Pancreas (tissue), 10 donors: Measurements from ENCODE around the gene IRF2BP2. TPM values are rescaled to one million over a fixed set of nuclear protein-coding genes. Genes with fewer than 3 reads are reported as not detected.

ENCODE experiments used
- ATAC-seq, 4 donors: fragments of 200-7000 bp; cut with Tn5 transposase; one replicate each; pipeline versions ENCODE4 v1.8.0 to v1.9.1; 2020; ENCODE audit warnings: mild to moderate bottlenecking in 4 of 4, moderate library complexity in 4 of 4
- DNase-seq, 6 donors: peaks; one replicate each; pipeline ENCODE4 v3.0.0-alpha.2; 2020
- FAIRE-seq: peaks from 2 replicates; lab custom pipeline; 2012; peaks lifted over from hg19 to GRCh38; lab: Jason Lieb, UNC
- H3K27ac ChIP-seq, 4 donors: fragments of 200-600 bp; sonication (generic); 1 replicate in 3 of 4; 2 replicates in 1 of 4; pipeline versions ENCODE4 v1.5.0 to v1.8.0; 2020
- H3K27me3 ChIP-seq, 4 donors: fragments of 200-600 bp; one replicate each; pipeline ENCODE4 v1.8.0; 2021
- H3K36me3 ChIP-seq, 3 donors: fragments of 200-600 bp; sonication (generic) in 1 of 3; one replicate each; pipeline versions ENCODE4 v1.5.0 to v1.8.0; 2020 to 2021
- H3K4me1 ChIP-seq, 3 donors: fragments of 200-600 bp; one replicate each; pipeline ENCODE4 v1.8.0; 2021
- H3K4me3 ChIP-seq, 4 donors: fragments of 200-600 bp; sonication (generic) in 2 of 4; one replicate each; pipeline versions ENCODE4 v1.5.0 to v1.8.0; 2020 to 2021
- H3K9me3 ChIP-seq, 4 donors: fragments of 200-600 bp; one replicate each; pipeline ENCODE4 v1.8.0; 2021
- WGBS, 2 donors: extraction: QIAGEN DNeasy Blood & Tissue Kit; methylation state at CpG; one replicate each; pipeline ENCODE4 v1.1.7; 2013; 5-methylcytosine and 5-hydroxymethylcytosine counted together
- intact Hi-C, 3 donors: fragments of 100-400 bp; cut with DNase I; formaldehyde crosslinking; loops; one replicate each; pipeline versions ENCODE4 v1.11.1 to v1.14.2; 2022
- polyA plus RNA-seq, 2 donors: library from polyadenylated mRNA; stranded (reverse); fragments of 200-250 nt; gene quantifications; one replicate each; pipeline ENCODE4 v1.2.3, GENCODE V29; 2013
- total RNA-seq, 6 donors: library from RNA; stranded (reverse); fragmentation: NEBNext Ultra II Directional in 4 of 6; extraction: Animal tissue kit (Norgen Biotek cat#: 25700) in 4 of 6; gene quantifications; one replicate each; pipeline versions ENCODE4 v1.2.1 to v1.2.4, GENCODE V29; 2021 to 2023
- TF ChIP-seq, protein P1 (sequence below), 4 donors: fragments of 200-600 bp; sonication (generic) in 3 of 4; IDR thresholded peaks; one replicate each; pipeline versions ENCODE4 v1.5.0 to v1.8.0; 2021; ENCODE audit warnings: antibody characterized with exemption in 4 of 4
- donor health status: healthy with polysubstance abuse.
- donor health status: DM: no; HTN: no; CAD: no; lungs with moderate emphysema.
- donor health status: DM: no; HTN: no; CAD: no.
- donor health status: control.
- donor health status: control.
- donor health status: Bipolar disorder and iron deficiency.
- donor health status: DM: yes; HTN: yes; CAD: no.
- donor health status: DM: no; HTN: no; CAD: no.
- donor health status: DM: no; HTN: no; CAD: no.
- donor health status: DM: yes; HTN: yes; CAD: no.

IRF2BP2 gene
- total and polyA plus RNA-seq, 8 donors, result 47.0 to 95.6 (median 57.7) TPM

DNA sequence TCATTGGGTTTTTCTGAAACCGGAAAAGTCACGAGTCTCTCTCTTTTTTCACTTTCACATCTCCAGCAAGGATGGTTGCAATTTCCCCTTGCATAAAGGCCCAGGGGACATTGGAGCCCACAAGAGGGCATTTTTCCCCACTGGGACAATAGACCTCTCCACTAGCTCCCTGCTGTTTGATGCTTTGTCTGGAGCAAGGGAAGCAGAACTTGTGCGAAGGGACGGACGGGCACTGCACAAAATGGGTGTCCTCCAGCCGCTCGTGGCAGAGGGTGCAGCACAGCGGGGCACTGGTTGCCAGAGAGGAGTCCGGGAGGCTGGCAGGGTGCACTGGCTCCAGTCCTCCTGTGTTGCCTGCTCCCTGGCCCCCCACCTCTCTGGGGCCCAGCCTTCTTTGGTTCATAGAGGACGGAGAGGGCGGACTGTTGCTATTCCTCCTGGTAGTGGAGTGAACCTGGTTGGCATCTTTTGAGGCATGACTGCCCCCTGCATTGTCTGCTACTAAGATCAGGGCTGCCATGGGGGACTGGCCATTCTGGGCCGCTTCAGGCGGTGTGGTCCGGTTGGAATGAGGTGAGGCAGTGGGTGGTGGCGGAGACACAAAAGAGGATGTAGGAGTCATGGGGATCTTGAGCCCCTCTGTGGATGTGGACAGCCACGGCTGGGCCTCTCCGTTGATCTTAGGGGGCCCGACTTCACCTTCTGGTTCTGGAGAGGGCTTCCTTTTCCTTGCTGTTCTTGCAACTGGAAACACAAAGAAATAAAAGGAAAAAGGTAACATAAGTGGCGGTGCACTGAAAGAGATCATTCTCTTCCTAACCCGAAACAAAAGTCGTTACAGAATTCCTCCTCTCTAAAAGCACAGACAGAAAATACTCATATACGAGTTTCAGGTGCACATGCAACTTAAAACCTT, 2.6 kb downstream of the IRF2BP2 start:
- FAIRE-seq (no peak), ATAC-seq (peak in 2 of 4 donors; percentile 0 to 2), DNase-seq (peak; percentile 35 to 83 (median 56))
- Histone ChIP-seq H3K27me3 (no peaks in the 10 kb centered on the region), H3K36me3 (peaks cover 0 to 20% (median 13%) of the 10 kb centered on the region in 3 donors), H3K4me1 (peaks cover 17 to 25% (median 21%) of the 10 kb centered on the region in 3 donors), H3K4me3 (peak overlapping the region; percentile 46 to 96 (median 76)), H3K9me3 (no peaks in the 10 kb centered on the region), H3K27ac (peak overlapping the region; percentile 92 to 99 (median 98))
- TF ChIP-seq, protein P1, sequence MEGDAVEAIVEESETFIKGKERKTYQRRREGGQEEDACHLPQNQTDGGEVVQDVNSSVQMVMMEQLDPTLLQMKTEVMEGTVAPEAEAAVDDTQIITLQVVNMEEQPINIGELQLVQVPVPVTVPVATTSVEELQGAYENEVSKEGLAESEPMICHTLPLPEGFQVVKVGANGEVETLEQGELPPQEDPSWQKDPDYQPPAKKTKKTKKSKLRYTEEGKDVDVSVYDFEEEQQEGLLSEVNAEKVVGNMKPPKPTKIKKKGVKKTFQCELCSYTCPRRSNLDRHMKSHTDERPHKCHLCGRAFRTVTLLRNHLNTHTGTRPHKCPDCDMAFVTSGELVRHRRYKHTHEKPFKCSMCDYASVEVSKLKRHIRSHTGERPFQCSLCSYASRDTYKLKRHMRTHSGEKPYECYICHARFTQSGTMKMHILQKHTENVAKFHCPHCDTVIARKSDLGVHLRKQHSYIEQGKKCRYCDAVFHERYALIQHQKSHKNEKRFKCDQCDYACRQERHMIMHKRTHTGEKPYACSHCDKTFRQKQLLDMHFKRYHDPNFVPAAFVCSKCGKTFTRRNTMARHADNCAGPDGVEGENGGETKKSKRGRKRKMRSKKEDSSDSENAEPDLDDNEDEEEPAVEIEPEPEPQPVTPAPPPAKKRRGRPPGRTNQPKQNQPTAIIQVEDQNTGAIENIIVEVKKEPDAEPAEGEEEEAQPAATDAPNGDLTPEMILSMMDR (IDR thresholded peaks at IDR 0.05), result no peak
- intact Hi-C loops, result loop anchor here in 2 of 3 donors (5.0 to 10.0 kb wide), 2 partner anchors 115 to 467 kb away; no protein-coding TSS in a partner anchor
- WGBS, 2 donors, result 0% methylated on average over 22 of the region's 22 CpGs

DNA sequence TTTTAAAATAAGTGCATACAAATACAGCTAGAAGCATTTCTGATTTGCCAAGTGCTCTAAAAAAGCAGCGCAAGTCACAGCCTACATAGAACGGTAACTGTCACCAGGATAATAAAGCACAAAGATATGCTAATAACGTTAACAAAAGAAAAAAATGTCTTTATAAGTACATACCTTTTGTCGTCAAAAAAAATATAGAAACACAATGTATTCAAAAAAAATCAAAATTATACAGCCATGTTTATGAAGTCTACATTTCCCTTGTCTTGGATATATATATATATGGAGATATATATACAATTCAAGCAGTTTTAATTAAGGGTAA, 3.2 kb downstream of the IRF2BP2 start:
- intact Hi-C loops, result loop anchor here in 2 of 3 donors (5.0 to 10.0 kb wide), 2 partner anchors 116 to 468 kb away; no protein-coding TSS in a partner anchor
- no peak for FAIRE-seq
- WGBS, 2 donors, result 0% methylated on average over 4 of the region's 4 CpGs
- Histone ChIP-seq H3K4me3 (peak overlapping the region; percentile 46 to 96 (median 76)), H3K4me1 (peaks cover 17 to 26% (median 21%) of the 10 kb centered on the region in 3 donors), H3K27ac (peak overlapping the region; percentile 92 to 99 (median 98)), H3K9me3 (no peaks in the 10 kb centered on the region), H3K36me3 (peaks cover 0 to 23% (median 13%) of the 10 kb centered on the region in 3 donors), H3K27me3 (no peaks in the 10 kb centered on the region)
- TF ChIP-seq, protein P1 (IDR thresholded peaks at IDR 0.05), result no peak
- no peak for ATAC-seq
- no peak for DNase-seq

GRCh38 chr1:234605983-234606783, 3.8 kb downstream of the IRF2BP2 start:
- TF ChIP-seq, protein P1 (IDR thresholded peaks at IDR 0.05), result no peak
- peak overlapping the region; percentile 92 to 99 (median 98) for H3K27ac ChIP-seq
- intact Hi-C loops, result loop anchor here in 2 of 3 donors (5.0 to 10.0 kb wide), 2 partner anchors 116 to 469 kb away; no protein-coding TSS in a partner anchor
- peak in 2 of 4 donors; percentile 13 to 17 for ATAC-seq
- no peaks in the 10 kb centered on the region for H3K27me3 ChIP-seq
- no peak for FAIRE-seq
- 0% methylated on average over 9 of the region's 9 CpGs for WGBS, 2 donors
- no peaks in the 10 kb centered on the region for H3K9me3 ChIP-seq
- peaks cover 17 to 28% (median 23%) of the 10 kb centered on the region in 3 donors for H3K4me1 ChIP-seq
- H3K36me3 ChIP-seq, result peaks cover 0 to 23% (median 13%) of the 10 kb centered on the region in 3 donors
- DNase-seq, result peak in 4 of 6 donors; percentile 52 to 65 (median 57)
- H3K4me3 ChIP-seq, result peak overlapping the region; percentile 46 to 96 (median 76)

GRCh38 chr1:234605399-234605982, 4.5 kb downstream of the IRF2BP2 start:
- DNase-seq (no peak), ATAC-seq (no peak), FAIRE-seq (no peak)
- 1% methylated on average over 3 of the region's 3 CpGs for WGBS, 2 donors
- peak overlapping the region; percentile 8 to 96 (median 62) for H3K4me3 ChIP-seq
- H3K4me1 ChIP-seq, result peaks cover 24 to 35% (median 28%) of the 10 kb centered on the region in 3 donors
- no peaks in the 10 kb centered on the region for H3K27me3 ChIP-seq
- no peaks in the 10 kb centered on the region for H3K9me3 ChIP-seq
- peak overlapping the region; percentile 92 to 99 (median 98) for H3K27ac ChIP-seq
- peaks cover 0 to 23% (median 13%) of the 10 kb centered on the region in 3 donors for H3K36me3 ChIP-seq
- intact Hi-C loops, result loop anchor here in 2 of 3 donors (5.0 to 10.0 kb wide), 2 partner anchors 117 to 469 kb away; no protein-coding TSS in a partner anchor
- TF ChIP-seq, protein P1 (IDR thresholded peaks at IDR 0.05), result no peak
